HG03439 (cell line): ENCODE data around the gene GUCA2B.

Source experiments
- ATAC-seq: cut with Tn5 transposase; IDR thresholded peaks from one replicate; pipeline ENCODE4 v1.9.1; 2021; ENCODE audit warnings: mild to moderate bottlenecking, moderate library complexity; ENCODE audit not compliant: unreplicated experiment

Gene GUCA2B

GRCh38 chr1:42152907-42153600 lies at the start of gene GUCA2B:
Gene GUCA2B (plus strand): TSS chr1:42153410. CDS start chr1:42153451, 41 bp downstream.
- no peak for ATAC-seq

GRCh38 chr1:42105025-42105424 lies 48.2 kb upstream of the GUCA2B start:
- ATAC-seq, result no peak

GRCh38 chr1:42108309-42108708 lies 44.9 kb upstream of the GUCA2B start:
- ATAC-seq, result no peak

- no peak for ATAC-seq
Observed at GRCh38 chr1:42109600-42109999, 43.6 kb upstream of the GUCA2B start.

GRCh38 chr1:42114229-42114628 lies 39.0 kb upstream of the GUCA2B start:
- no peak for ATAC-seq

- ATAC-seq, result no peak
Observed at GRCh38 chr1:42117214-42117613, 36.0 kb upstream of the GUCA2B start.

- ATAC-seq, result no peak
Observed at GRCh38 chr1:42118125-42118524, 35.1 kb upstream of the GUCA2B start.

- no peak for ATAC-seq
Observed at GRCh38 chr1:42122408-42122807, 30.8 kb upstream of the GUCA2B start.

- no peak for ATAC-seq
Observed at GRCh38 chr1:42125552-42125951, 27.7 kb upstream of the GUCA2B start.

- ATAC-seq, result no peak
Observed at GRCh38 chr1:42127767-42128166, 25.4 kb upstream of the GUCA2B start.

GRCh38 chr1:42128499-42128898 lies 24.7 kb upstream of the GUCA2B start:
- ATAC-seq, result no peak

GRCh38 chr1:42128964-42129363 lies 24.2 kb upstream of the GUCA2B start:
- no peak for ATAC-seq

GRCh38 chr1:42130061-42130660 lies 23.0 kb upstream of the GUCA2B start:
- ATAC-seq, result no peak

- no peak for ATAC-seq
Observed at GRCh38 chr1:42133390-42133789, 19.8 kb upstream of the GUCA2B start.

GRCh38 chr1:42133809-42134526 lies 19.2 kb upstream of the GUCA2B start:
- ATAC-seq, result no peak

GRCh38 chr1:42135426-42135825 lies 17.8 kb upstream of the GUCA2B start:
- ATAC-seq, result no peak

GRCh38 chr1:42136466-42136865 lies 16.7 kb upstream of the GUCA2B start:
- ATAC-seq, result no peak

- ATAC-seq, result no peak
Observed at GRCh38 chr1:42137766-42138165, 15.4 kb upstream of the GUCA2B start.

- no peak for ATAC-seq
Observed at GRCh38 chr1:42138586-42138985, 14.6 kb upstream of the GUCA2B start.

- ATAC-seq, result no peak
Observed at GRCh38 chr1:42139444-42139843, 13.8 kb upstream of the GUCA2B start.

- no peak for ATAC-seq
Observed at GRCh38 chr1:42140191-42140590, 13.0 kb upstream of the GUCA2B start.

- ATAC-seq, result no peak
Observed at GRCh38 chr1:42141978-42142377, 11.2 kb upstream of the GUCA2B start.
